Measurements from ENCODE around the gene RBM12. TPM values are rescaled to one million over a fixed set of nuclear protein-coding genes. Genes with fewer than 3 reads are reported as not detected.

RBM12 gene
- 21.9 and 28.2 TPM in 2 replicates for total RNA-seq

GRCh38 chr20:35664466-35665206, at the start of gene RBM12, which contains the start of gene CPNE1:
RBM12 (minus strand) TSS chr20:35664900; CDS start chr20:35655322, 9,578 bp downstream.
CPNE1 (minus strand) TSS chr20:35664900; CDS start chr20:35632923, 31,977 bp downstream.

GRCh38 chr20:35699127-35699956, 34.6 kb upstream of the RBM12 start, which contains the start of the genes NFS1 and ROMO1:
NFS1 (minus strand) TSS chr20:35699352; CDS start chr20:35699288, 64 bp downstream.
ROMO1 (plus strand) TSS chr20:35699405; CDS start chr20:35699633, 228 bp downstream.

DNA sequence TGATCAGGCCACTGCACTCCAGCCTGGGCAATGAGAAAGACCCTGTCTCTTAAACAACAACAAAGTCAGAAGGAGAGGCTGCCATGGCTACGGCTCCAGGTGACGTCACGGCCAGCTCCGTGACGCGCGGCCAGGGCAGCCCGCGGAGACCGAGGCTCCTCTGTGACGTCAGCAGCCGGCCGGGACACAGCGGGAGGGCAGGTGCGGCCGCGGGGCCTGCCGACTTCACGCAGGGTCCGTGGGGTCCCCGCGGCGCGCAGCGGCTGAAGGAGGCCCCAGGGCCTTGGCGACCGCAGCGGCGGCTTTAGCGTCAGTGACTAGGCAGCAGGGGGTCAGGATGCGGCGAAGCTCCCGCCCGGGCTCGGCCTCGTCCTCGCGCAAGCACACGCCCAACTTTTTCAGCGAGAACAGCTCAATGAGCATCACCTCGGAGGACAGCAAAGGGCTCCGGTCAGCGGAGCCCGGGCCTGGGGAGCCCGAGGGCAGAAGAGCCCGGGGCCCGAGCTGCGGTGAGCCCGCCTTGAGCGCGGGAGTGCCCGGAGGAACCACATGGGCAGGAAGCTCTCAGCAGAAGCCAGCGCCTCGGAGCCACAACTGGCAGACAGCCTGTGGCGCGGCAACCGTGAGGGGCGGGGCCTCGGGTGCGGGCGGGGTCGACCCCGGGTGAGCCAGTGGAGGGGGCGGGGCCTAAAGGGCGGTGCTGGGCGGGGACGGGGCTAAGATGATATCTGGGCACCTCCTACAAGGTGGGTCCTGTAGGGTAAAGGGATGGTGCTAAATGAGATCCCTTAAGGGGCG, 48.8 kb downstream of the RBM12 start, which contains the start of gene SPAG4:
SPAG4 (plus strand) TSS at position 163 of the 798 bp plus-strand sequence; CDS start at position 338, 175 bp downstream.

Other genes with a start within 250 kb of the RBM12 start
- gene GDF5, start 226.7 kb downstream of the RBM12 start, total RNA-seq = 12.7 and 15.5 TPM in 2 replicates
- 26.7 and 31.4 TPM in 2 replicates for gene CEP250, start 209.3 kb downstream of the RBM12 start, total RNA-seq
- gene C20orf173, start 135.2 kb downstream of the RBM12 start, total RNA-seq = not detected in 2 replicates
- gene ERGIC3, start 122.8 kb downstream of the RBM12 start, total RNA-seq = 196 and 283 TPM in 2 replicates
- gene SPAG4, start 49.1 kb downstream of the RBM12 start, total RNA-seq = 5.1 and 13.8 TPM in 2 replicates
- 155 and 248 TPM in 2 replicates for gene CPNE1, start within 50 bp of the RBM12 start, total RNA-seq
- 43.0 and 82.5 TPM in 2 replicates for gene NFS1, start 34.5 kb upstream of the RBM12 start, total RNA-seq
- gene ROMO1, start 34.5 kb upstream of the RBM12 start, total RNA-seq = 239 and 471 TPM in 2 replicates
- 75.4 and 82.0 TPM in 2 replicates for gene RBM39, start 77.4 kb upstream of the RBM12 start, total RNA-seq
- 30.2 and 30.3 TPM in 2 replicates for gene PHF20, start 107.1 kb upstream of the RBM12 start, total RNA-seq

Measured in mesangial cell (primary cell).